ENCODE measurements around the gene PLA2G3.

- TF ChIP-seq CTCF (IDR thresholded peaks at IDR 0.05): no peak
- TF ChIP-seq POLR2A (IDR thresholded peaks at IDR 0.05): no peak
- TF ChIP-seq POLR2AphosphoS5 (IDR thresholded peaks at IDR 0.05): no peak
Measured at GRCh38 chr22:31126869-31127175, 13.5 kb downstream of the PLA2G3 start.
